HK-2 (cell line): Measurements from ENCODE around the gene AGPAT4.
A peak's percentile ranks its signal among the peaks of the same experiment; 100 is the strongest.

Experiments used
- DNase-seq: peaks from one replicate; pipeline ENCODE4 v3.0.0-alpha.2; 2018; ENCODE audit not compliant: unreplicated experiment

Gene AGPAT4

GRCh38 chr6:161254464-161255253 lies 19.2 kb downstream of the AGPAT4 start:
- no peak for DNase-seq

- DNase-seq: no peak
Measured at GRCh38 chr6:161254126-161254463, 19.8 kb downstream of the AGPAT4 start.

GRCh38 chr6:161251345-161251744 lies 22.5 kb downstream of the AGPAT4 start:
- no peak for DNase-seq

GRCh38 chr6:161249327-161249726 lies 24.5 kb downstream of the AGPAT4 start:
- DNase-seq: no peak

GRCh38 chr6:161246725-161247124 lies 27.1 kb downstream of the AGPAT4 start:
- DNase-seq: no peak

GRCh38 chr6:161245363-161245762 lies 28.5 kb downstream of the AGPAT4 start:
- DNase-seq: no peak

GRCh38 chr6:161244725-161245124 lies 29.1 kb downstream of the AGPAT4 start:
- DNase-seq: no peak

- DNase-seq: no peak
Measured at GRCh38 chr6:161242779-161243693, 30.8 kb downstream of the AGPAT4 start.

- no peak for DNase-seq
Measured at GRCh38 chr6:161242113-161242512, 31.7 kb downstream of the AGPAT4 start.

- no peak for DNase-seq
Measured at GRCh38 chr6:161239001-161239400, 34.9 kb downstream of the AGPAT4 start.

GRCh38 chr6:161238500-161238899 lies 35.4 kb downstream of the AGPAT4 start:
- DNase-seq: no peak

GRCh38 chr6:161238081-161238480 lies 35.8 kb downstream of the AGPAT4 start:
- DNase-seq: no peak

GRCh38 chr6:161237176-161237575 lies 36.7 kb downstream of the AGPAT4 start:
- no peak for DNase-seq

- DNase-seq: no peak
Measured at GRCh38 chr6:161235776-161236633, 37.9 kb downstream of the AGPAT4 start.

- DNase-seq: peak; percentile 74
Measured at GRCh38 chr6:161233986-161234661, 39.7 kb downstream of the AGPAT4 start.

- DNase-seq: no peak
Measured at GRCh38 chr6:161232467-161232866, 41.4 kb downstream of the AGPAT4 start.

GRCh38 chr6:161232010-161232409 lies 41.9 kb downstream of the AGPAT4 start:
- no peak for DNase-seq

GRCh38 chr6:161230339-161230738 lies 43.5 kb downstream of the AGPAT4 start:
- DNase-seq: no peak

- DNase-seq: peak; percentile 68
Measured at GRCh38 chr6:161228921-161229591, 44.8 kb downstream of the AGPAT4 start.

GRCh38 chr6:161228096-161228495 lies 45.8 kb downstream of the AGPAT4 start:
- no peak for DNase-seq
